A549 treated with GW870086 at 1 μM for 4 hours (cell line): ENCODE results near the gene UNC5A. TPM values are rescaled to one million over a fixed set of nuclear protein-coding genes. Genes with fewer than 3 reads are reported as not detected.

Experiments used
- total RNA-seq: library from RNA; stranded (reverse); fragments of 200-300 nt; extraction: Qiagen RNA extraction; gene quantifications from 5 replicates; pipeline ENCODE4 v1.2.3, GENCODE V29; 2022; ENCODE audit warnings: low read depth

UNC5A gene
- total RNA-seq = 0.30 to 0.68 TPM (median 0.46 TPM) in 5 replicates

DNA sequence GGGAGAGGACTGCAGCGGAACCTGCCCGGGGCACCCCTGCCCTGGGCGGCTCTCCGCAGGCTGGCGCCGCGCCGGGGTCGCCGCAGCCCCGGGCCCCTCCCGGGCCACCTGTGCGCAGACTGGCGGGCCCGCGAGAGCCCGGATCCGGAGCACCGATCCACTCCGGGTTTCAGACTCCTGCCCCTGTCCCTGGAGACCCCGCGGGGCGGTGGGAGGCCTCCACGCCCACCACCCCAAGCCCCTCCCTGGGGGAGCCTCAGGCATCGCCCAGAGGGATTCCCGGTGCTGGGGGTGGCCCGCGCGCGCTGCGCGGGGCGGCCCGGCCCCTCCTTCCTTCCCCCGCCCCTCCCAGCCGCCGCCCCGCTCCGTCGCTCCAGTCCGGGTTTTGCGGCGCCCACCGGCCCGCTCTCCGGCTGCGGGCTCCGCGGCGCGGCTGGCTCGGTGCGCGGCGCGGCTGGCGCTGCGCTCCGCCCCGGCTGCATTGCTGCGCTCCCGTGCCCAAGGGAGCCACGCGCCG, at the start of gene UNC5A:
TSS of gene UNC5A (plus strand) at position 479 of the 517 bp plus-strand sequence. CDS start 192 bp downstream, outside the sequence.

DNA sequence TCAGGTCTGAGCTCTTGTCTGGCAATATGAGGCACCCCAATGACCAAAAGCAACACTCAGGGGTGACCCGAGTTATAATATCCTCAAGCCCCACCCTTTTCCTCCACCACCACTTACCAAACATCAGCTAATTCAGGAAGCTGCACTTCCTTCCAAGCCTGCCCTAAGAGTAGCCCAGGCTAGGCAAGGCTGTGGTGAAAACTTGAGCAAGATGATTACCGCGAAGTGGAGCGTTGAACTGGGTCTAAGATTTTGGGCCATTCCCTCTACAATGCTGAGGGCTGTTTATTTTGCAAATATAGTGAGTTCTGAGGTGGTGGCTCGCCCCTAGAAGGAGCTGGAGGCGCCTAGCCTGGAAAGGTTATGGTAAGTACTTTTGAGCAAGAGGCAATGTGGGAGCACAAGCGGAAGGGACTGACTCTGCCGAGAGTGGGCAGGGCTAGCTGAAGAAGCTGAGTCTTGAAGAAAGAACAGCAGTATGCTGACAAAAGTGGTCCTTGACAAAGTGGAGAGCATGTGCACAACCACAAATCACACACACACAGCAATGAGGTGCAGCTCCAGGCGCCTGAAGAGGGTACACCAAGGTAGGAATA, 89.0 kb downstream of the UNC5A start, which contains the start of gene HK3:
TSS of gene HK3 (minus strand) at position 51 of the 596 bp plus-strand sequence. CDS start 3,187 bp downstream, outside the sequence.

Other genes starting within 250 kb of the UNC5A start
- gene GPRIN1, start 200.4 kb upstream of the UNC5A start, total RNA-seq = 6.9 to 9.5 TPM (median 8.6 TPM) in 5 replicates
- gene SNCB, start 180.0 kb upstream of the UNC5A start, total RNA-seq = 0.74 to 1.3 TPM (median 0.96 TPM) in 5 replicates
- not detected in 5 replicates for gene EIF4E1B, start 179.9 kb upstream of the UNC5A start, total RNA-seq
- 54.6 to 69.3 TPM (median 65.3 TPM) in 5 replicates for gene TSPAN17, start 163.1 kb upstream of the UNC5A start, total RNA-seq
- 0.05 to 0.13 TPM in 2 of 5 replicates, not detected in the others for gene HK3, start 88.8 kb downstream of the UNC5A start, total RNA-seq
- 40.6 to 45.8 TPM (median 42.9 TPM) in 5 replicates for gene UIMC1, start 196.2 kb downstream of the UNC5A start, total RNA-seq
- gene ZNF346, start 212.1 kb downstream of the UNC5A start, total RNA-seq = 8.8 to 11.9 TPM (median 10.1 TPM) in 5 replicates